GM19035 (cell line): ENCODE data around the gene CLCN7.
"Not testable (repeated sequence)": the region's sequence is repeated elsewhere in the genome, so short reads cannot be mapped to it uniquely, and the experiment has no call there.

ENCODE experiments used
- ATAC-seq: cut with Tn5 transposase; IDR thresholded peaks from one replicate; pipeline ENCODE4 v1.9.1; 2021; ENCODE audit not compliant: unreplicated experiment

CLCN7 gene

DNA sequence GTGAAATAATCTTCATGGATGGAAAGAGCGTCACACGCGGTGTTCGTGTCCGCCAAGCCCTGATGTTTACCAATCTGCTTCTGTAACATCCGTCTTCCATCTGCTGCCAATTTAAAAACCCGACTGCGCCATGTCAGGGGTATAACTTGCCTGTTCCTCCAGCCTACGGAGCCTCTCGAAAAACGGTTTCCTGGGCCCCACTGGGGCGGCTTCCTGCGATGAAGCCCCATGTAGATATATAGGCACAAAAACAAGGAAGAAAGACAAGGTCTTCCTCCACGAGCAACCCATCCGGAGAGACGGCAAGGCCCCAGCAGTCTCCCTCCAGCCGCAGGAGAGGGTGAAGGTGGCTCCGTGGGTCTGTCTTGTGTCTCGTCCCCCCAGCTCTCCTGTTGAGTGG, 13.8 kb upstream of the CLCN7 start, which contains the start of gene PTX4:
Gene PTX4 (minus strand): TSS at position 326 of the 400 bp plus-strand sequence. CDS start 35 bp downstream, at position 291.
- ATAC-seq, result no peak

DNA sequence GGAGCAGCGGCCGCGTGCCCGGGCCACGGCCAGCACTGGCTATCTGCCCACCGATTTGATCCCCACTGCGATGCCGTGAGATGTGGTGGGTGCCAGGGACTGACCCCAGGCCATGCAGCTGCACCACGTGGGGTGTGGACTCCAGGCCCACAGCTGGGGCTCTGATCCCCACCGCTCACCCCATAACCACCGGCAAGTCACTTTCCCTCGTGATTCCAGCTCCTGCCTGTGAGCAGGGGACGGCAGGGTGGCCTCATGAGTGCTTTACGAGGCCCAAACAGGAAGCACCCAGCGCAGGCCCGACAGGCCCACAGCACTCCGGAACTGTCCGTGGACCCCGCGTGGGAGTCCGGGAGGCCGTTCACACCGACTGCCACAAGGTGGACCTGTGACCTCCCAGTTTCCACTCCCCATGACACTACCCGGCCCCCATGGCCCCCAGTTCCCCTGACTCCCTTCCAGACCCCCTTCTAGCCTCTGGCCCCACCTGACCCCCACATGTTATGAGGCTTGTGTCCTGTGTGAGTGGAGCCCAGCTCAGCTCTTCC, 13.3 kb upstream of the CLCN7 start:
- ATAC-seq, result no peak

DNA sequence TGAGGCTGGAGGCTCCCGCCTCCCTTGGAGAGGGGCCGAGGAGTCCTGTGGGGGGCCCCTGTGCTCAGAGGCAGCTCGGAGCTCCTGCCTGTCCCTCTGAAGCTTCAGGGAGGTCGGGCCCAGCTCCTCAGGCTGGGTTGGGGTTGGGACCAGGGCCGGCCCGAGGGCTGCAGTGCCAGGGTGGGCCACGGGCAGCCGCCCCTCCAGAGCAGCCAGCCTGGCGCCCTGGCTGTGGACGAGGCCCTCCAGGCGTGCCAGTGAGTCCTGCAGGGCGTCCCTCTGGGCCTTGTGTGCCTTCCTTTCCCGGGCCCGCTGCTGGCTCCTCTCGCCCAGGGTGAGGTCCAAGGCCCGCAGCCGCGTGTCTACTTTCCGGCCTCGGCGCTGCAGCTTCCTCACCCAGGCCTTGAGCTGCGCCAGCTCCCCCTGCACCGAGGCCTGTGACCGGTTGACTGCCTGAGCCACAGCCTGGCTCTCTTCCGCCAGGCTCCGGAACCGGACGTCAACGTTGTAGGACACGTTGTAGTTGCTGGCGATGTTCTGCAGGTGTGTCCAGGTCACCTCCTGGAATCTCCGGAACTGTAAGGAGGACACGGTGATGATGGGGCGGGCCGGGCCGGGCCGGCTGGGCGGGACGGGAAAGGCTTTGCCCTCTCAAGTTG, 12.7 kb upstream of the CLCN7 start:
- no peak for ATAC-seq

DNA sequence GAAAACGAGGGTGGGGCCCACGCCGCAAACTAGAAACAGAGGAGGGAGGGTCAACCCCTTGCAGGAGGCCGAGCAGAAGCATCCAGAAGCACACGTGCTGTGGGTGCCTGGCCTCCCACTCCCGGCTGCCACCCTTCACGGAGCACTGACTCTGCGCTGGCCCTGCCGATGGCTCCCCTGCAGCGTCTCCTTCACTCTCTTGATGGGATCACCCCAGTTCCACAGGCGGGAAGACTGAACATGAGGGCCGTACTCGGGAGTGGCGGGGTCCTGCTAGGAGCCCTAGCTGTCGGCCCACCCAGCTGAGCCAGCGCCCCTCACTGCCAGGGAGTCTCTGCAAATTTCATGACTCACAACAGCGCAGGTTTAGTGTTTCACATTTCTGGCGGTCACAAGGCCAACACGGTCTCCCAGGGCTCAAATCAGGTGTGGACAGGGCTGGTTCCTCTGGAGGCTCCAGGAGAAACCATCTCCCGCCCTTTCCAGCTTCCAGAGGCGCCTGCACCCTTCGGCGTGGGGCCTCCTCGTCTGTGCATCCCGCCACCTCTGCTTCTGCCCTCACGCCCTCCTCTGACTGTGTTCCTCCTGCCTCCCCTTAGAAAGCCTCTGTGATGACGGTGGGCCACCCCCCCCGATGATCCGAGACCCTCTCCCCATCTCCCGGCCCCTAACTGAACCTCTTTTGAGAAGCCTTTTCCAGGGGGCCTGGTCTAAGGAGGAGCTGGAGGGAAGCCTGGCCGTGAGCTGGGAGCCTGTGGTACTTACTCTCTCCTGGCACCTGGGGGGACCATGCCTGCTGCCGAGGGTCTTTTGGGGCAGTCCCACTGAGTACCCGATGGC, 11.9 kb upstream of the CLCN7 start:
- ATAC-seq, result no peak

DNA sequence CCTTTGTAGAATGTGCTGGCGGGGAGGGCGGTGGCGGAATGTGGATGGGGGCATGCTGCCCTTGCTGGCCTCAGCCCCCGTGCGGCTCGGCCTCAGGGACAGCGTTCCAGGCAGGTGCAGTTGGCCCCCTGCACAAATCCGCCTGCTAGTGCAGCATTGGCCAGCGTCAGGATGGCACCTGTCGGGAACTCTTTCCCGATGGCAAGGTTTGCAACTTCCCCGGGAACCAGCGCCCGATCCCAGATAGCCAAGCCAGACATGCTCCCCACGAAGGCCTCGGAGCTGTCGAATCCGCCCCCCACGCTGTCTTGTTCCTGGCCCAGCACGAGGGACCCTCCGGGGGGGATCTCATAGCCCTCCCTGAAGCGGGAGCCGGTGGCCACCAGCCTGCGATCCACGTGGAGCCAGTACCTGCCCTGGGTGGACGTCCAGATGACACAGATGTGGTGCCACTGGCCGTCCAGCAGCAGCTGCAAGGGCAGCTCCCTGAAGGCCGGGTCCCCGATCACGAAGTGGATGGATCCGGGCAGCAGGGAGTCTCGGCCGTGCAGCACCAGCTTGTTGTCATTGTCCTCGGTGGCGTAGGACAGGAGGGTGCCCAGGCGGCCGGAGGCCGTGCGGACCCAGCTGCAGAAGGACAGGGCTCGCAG, 11.1 kb upstream of the CLCN7 start:
- no peak for ATAC-seq

DNA sequence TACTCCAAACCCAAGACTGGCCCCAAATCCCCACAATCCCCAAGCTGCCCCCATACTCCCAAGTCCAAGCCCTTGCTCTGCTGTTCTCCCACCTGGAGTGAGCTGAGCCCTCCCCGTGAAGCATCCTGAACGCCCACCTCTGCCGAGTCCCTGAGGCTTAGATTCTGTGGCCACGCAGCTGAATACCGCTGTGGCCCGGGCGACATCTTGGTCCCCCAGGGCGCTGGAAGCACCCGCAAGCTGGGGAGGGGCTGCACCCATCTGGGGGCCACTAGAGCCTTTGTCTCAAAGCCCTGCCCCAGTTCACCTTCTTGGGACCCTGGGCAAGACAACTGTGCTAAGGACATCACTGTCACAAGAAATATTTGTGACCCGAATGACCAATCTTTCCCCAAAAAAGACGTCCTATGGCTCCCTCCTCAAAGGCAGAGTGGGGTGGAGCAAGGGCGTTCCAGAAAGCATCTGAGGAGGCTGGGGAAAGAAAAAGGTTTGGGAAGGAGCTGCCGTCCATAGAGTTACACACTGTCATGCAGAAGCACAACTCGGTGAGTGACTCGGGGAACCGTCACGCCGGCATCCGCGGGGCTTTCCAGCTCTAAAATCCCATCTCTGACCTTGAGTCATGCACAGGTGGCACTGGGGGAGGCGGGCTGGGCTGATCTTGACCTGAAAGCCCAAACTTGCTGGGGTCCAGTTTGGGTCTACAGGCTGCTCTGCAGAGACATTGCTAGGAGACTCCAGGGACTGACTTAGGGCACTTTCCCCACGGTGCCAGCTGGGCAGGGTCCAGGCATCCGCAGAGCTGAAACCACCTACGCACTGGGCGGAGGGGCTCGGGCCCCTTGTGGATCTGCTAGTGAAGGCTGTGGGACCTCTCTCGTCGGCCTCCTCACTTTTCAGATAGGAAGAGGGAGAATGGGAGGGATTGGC, 7.3 kb upstream of the CLCN7 start:
- no peak for ATAC-seq

DNA sequence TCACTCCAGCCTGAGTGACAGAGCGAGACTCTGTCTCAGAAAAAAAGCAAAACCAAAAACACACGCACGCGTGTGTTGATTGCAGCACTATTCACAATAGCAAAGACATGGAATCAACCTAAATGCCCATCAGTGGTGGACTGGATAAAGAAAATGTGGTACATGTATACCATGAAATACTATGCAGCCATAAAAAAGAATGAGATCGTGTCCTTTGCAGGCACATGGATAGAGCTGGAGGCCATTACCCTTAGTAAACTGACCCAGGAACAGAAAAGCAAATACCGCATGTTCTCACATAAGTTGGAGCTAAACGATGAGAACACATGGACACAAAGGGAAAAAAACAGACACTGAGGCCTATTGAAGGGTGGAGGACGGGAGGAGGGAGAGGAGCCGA, 4.1 kb upstream of the CLCN7 start:
- not testable (repeated sequence) for ATAC-seq

DNA sequence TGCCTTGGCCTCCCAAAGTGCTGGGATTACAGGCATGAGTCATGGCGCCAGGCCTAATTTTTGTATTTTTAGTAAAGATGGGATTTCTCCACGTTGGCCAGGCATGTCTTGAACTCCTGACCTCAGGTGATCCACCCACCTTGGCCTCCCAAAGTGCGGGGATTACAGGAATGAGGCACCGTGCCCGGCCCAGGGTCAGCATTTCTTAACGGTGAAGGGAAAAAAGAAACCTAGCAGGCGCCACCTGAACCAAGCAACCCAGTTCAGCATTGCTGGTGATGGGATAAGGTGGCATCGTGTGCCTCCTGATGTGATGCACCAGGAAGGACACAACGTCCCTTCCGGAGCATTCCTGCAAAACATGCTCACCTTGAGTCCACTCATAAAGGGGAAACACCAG, 2.2 kb upstream of the CLCN7 start:
- no peak for ATAC-seq

DNA sequence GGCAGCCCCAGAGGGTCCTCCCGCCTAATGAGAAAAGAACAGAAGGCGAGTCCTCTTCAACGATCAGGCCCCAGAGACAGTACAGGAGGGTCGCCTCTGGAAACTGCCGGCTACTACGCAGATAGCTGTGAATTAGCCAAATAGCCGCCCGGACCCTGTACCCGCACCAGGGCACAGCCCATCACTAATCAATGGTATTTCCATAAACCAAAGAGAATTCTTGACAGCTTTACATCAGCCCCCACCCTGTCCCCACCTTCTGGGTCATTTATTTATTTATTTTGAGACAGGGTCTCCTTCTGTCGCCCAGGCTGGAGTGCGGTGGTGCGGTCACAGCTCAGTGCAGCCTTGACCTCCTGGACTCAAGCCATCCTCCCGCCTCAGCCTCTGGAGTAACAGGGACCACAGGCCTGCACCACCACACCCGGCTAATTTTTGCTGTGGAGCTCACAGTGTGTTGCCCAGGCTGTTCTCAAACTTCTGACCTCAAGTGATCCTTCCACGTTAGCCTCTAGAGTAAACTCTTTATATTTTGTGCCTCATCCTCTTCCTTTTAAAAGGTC, 805 bp upstream of the CLCN7 start:
- ATAC-seq, result no peak

DNA sequence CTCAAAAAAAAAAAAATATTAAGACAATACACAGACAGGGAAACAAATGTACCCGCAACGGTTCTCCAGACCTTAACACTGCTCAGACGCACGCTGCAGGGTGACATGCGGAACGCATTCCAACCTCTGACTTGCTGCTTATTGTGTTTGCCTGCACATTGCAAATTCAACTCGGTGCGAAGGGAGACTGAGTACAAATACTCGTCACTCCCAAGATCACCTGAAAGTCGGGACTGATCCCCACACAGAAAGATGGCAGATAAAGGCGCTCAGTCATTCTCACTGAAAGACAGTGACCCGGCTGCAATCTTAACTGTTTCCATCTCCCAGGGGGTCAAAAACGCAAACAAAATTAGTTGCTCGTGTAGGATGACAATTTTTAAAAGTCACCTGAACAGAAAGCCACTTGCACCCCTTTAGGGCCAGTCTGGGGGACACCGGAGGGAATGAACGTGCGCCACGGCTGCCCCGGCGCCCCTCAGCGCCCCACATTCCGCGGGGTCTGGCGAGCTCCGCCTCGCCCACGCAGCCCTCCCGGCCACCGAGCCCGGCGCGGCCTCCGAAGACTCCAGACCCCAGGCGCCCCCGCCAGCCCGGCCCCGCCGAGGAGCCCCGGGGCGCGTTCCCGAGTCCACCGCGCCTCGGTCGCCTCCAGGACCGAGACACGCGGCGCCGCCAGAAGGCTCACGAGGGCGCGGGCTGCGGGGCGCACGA, 589 bp downstream of the CLCN7 start:
- ATAC-seq, result peak; percentile 18

DNA sequence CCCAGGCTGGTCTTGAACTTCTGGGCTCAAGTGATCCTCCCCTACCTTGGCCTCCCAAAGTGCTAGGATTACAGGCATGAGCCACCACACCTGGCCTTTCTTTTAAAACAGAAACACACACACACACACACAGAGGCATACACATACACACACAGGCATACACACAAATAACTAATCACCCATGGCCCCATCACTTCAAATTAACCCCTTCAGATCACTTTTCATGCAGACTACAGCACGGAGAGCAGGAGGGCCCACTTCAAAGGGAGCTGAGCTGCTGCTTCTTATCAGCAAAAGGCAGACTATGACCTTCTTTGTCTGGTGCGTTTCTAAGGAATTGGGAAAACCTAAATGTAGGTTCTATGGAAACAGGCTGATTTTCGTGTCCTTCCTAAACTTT, 1.9 kb downstream of the CLCN7 start:
- ATAC-seq, result no peak

DNA sequence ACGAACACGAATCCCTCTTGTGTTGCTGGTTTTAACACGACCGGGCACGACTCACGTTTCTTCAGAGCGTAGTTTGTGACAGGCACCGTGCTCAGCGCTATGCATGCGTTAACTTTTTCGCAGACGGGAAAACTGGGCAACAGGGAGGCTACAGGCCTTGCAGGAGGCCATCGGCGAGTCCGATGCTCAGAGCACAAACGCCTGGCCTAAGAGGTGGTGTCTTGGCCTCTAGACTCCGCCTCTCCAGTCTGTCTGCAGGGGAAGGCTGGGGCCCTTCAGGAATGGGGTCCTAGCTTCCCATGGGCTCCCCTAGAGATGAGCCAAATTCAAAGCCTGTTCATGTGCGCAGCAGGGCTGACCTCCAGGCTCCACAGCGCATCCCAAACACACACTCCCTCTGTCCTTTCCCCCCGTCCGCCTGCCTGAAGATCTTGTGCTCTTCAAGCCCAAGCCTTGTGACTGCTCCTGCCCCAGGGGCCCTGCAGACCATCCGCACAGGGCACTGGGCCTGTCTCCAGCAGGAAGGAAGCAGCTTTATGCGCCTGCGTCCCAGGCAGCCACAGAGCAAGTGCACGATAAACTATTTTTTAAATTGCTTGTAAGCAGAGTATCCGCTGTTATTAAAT, 3.1 kb downstream of the CLCN7 start:
- ATAC-seq, result no peak

DNA sequence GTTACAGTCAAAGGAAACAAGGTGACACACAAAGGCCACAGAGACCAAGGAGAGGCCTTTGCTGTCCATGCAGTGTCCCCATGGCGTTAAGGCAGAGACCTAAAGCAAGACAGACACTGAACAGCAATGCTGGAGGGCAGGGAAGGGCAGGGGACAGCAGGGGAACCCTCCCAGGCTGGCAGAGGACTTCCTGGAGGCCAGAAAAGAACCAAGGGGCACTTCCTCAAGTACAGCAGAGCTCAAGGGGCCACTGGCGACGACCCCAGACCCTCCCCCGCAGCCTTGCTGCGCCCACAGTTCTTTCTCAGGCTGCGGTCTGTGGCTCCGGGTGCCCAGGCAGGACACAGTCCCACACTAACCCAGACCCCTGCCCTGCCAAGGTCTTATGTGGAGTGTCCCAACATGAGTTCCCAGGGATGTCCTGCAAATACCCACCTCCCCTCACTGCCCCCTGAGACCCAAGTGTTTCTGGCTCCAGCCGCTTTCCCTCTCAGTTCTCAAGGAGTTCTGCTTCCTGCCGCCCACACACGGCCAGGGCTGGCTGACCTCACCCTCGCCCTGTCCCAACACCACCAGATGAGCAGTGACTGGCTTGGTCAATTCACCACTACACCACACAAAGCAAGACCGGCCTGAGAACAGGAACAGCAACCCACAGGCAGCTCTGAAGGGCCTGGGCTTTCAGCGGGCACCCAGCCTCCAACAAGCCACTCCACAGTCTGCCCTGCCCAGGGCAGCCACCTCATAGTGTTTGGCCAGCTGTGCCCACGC, 4.2 kb downstream of the CLCN7 start:
- no peak for ATAC-seq

DNA sequence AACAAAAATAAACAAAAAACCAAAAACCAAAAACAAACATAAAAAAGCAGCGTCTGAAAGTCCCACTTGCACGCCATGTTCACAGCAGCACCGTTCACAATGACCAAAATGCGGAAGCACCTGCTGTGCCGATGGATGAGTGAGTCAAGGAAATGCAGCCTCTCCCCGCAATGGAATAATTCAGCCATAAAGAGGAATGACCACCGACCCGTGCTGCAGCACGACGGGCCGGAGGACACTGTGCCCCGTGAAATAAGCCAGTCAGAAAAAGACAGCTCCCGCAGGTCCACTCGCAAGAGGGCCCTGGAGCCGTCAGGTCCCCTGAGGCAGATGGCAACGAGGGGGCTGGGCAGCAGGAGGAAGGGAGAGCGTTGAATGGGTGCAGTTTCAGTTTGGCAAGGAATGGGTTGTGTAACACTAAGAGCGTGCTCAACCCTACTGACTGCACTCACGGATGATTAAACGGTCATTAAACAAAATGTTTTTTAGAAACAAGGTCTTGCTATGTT, 5.1 kb downstream of the CLCN7 start:
- ATAC-seq, result no peak

DNA sequence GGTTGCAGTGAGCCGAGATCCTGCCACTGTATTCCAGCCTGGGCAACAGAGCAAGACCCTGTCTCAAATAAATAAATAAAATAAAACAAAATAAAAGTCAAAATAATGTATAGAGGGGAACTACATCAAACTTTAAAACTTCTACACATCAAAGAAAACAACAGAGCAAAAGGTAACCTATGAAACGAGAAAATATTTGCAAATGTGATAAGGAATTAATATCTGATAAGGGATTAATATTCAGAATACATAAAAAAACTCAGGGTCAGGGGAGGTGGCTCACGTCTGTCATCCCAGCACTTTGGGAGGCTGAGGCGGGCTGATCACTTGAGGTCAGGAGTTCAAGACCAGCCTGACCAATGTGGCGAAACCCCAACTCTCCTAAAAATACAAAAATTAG, 5.7 kb downstream of the CLCN7 start:
- ATAC-seq, result not testable (repeated sequence)

DNA sequence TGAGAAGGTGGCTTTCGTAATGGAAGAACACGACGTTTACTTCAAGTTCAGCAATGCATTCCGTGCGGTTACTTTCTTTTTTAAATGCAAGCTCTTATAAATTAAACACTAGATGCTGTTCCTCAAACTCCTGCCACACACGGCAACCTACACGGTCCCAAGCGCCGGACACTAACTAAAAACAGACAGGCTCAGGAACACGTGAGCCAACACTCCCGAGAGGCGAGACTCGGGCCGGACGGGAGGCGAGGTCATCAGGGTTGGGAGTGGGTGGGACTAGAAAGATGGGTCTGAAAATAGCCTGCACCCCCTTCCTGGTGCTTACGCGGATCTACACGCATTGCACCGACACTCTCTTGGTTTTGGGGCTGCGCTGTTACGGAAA, 6.4 kb downstream of the CLCN7 start:
- ATAC-seq, result no peak

DNA sequence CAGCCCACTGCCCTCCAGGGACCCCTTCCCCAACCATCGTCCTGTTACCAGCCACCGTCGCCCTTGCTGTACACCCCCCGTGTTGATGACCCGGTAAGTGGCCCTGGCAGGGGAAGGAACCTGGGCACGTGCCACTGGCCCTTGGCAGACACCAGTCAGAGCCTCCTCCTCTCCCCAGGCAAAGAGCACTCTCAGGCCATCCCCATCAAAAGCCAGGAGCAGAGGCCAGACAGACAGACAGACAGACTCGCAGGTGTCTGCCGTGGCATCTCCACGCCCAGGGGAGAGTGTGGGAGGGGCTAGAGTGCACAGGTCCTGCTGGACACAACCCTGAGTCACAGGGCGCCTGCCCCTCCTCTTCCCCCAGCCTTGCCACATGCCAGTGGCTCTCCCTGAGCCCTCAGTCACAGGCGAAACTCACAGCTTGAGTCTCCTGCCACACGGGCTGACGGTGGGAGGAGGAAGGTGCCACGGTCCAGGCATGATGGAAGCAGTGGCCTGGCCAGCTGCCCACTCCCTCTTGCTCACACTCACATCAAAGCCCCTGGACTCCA, 7.8 kb downstream of the CLCN7 start:
- no peak for ATAC-seq

DNA sequence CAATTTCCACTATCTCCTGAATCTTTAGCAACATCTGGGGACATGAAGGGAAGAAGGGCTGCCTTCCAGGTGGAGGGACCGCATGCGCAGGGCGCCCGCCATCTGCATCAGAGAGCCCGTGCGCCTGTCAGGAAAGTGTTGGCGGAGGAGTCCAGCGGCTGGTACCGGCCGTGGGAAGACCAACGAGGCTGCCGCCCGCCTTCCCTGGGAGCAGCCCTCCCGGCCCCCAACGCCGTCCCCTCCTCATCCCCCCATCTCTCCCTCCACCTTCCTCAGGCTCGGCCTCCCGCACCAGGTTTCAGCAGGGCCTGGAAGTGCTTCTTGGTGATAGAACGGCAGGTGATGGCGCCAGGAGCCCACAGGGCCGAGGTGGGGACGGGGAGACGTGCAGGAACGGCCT, 8.8 kb downstream of the CLCN7 start:
- ATAC-seq, result no peak
